GM18499 (cell line): Measurements from ENCODE around the gene ACTR3.
A peak's percentile ranks its signal among the peaks of the same experiment; 100 is the strongest.

Experiments
- ATAC-seq: cut with Tn5 transposase; IDR thresholded peaks from one replicate; pipeline ENCODE4 v1.9.1; 2021; ENCODE audit warnings: moderate number of reproducible peaks; ENCODE audit not compliant: insufficient read depth, unreplicated experiment

The ACTR3 gene

DNA sequence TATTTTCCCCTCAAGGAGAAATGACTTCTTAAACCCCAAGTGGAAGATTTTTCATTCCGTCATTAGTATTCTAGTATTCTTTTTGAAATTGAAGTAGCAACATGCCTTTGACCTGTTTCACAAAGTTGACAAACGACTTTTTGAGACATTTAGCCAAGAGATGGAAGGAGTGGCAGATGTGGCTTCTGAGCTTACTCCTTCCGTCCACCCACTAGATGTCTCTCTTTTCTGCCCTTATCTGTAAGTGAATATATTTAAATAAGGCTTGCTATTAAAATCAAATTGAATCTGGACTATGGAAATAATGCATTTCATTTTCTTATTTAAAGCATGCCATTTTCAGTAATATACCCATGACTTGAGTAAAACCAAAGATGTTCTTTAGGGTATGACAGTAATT, 74.1 kb downstream of the ACTR3 start:
- no peak for ATAC-seq

DNA sequence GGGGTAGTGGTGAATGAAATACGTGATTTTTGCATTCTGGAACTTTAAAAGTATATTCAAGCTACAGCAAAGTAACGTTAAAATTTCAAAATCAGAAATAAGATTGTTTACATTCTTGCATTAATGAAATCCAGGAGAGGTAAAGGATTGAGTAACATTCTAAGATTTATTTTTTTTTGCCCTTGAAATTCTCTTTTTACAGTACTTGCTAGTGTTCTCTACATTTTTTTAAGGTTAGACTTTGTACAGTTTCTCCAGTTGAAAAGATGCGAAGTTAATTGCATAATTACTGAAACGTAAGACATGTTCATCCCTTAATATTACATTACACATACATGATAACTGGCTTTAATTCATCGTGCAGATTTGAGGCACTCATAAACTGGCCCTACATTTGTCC, 74.5 kb downstream of the ACTR3 start:
- no peak for ATAC-seq

DNA sequence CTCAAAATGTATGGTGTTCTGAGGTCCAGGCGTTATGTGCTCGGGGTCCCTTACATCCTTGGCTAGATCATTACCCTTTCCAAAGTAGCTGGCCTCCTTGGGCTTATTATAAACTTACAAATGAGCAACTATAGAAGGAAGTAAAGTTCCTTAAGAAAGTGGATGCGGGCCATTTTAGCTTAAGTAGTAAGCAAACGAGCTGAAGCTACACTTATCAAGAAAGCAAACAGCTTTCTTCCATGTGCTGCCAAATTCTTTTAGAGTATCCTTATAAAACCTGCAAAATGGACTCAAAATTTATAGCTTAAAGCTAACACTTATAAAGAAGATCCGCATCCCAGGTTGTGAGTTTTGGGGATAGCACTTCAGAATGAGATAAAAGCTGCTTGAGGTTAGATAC, 75.3 kb downstream of the ACTR3 start:
- ATAC-seq = no peak

DNA sequence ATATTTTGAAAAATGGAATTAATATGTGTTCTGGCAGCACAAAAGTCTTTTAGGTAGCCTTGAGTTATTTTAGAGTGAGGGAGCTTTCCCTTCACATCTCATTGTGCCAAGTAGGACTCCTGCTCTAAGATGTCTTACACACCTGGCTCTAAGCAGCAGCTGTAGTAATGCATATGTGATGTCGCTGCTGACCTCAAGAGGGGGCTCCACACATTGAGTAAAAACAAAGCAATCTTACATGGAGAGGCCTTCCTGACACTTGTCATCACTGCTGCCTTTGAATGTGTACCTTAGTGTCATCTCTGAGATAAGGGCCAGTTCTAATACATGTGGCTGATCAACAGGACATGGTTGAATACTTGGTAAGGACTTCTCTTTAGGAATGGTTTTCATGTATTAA, 75.8 kb downstream of the ACTR3 start:
- peak; percentile 68 for ATAC-seq

DNA sequence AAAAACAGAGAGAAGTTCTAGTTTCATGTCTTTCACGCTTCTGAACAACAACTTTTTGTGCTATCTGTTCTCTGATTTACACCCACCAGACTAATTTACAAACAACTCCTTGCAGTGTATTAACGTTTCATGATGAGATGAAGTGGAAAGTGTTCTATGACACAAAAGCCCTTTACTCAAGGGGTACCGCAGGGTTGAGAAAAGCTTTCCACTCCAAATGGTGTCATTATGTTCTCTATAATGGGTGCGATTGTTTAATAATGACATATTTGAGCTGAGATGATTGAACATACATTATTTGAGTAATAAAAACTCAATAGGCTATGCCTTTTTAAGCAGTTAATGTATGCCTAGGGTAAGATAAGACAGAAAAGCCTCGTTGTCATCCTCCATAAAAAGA, 76.3 kb downstream of the ACTR3 start:
- no peak for ATAC-seq

DNA sequence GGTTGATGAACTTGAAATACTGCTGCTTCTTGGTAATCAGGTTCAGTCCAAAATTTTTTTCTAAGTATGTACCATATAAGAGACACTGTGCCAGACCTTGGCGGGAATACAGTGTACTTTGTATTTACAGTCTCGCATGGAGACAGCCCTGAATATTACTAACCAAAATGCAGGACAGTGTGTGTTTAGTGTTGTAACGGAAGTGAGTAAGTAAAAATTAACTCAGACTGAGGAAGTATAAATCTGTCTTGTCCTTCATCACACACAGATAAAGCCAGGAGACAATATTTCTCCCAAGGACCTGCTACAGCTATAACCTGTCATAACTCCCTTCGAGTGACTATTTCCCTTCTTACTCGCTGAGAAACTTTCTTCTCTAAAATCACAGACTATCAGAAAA, 76.9 kb downstream of the ACTR3 start:
- no peak for ATAC-seq

DNA sequence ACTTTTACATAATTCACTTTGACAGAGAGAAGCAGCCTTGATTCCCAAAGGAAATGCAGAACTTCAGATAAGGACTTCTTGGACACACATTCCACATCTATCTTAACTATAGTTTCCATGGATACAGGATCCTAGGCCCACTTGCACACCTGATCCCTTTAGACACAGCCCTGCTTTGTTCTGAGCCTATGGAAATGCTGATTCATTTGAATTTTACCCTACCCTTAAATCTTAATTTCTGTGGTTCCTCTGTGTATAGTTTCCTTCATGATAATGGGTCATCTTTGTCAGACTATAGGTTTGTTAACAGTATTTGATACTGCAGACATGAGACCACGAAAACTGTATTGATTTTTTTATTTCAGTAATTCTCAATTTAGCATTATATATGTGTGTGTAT, 77.4 kb downstream of the ACTR3 start:
- no peak for ATAC-seq

DNA sequence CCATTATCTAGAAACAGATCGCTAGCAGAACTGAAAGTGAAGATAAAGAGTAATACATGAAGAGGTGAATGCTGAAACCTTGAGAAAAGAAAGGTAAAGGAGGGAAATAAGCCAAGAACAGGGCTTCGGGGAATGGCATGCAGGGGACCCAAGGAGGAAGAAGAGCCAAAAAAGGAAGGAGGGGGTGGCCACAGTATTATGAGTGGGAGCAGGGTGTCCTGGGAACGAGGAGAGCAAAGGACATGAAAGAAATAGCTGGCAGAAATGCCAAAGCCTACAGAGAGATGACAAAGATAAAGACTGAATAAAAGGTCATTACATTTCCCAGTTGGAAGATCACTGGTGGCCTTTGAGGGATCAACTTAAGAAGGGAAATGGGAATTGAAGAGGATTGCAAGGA, 82.9 kb downstream of the ACTR3 start:
- ATAC-seq = no peak

DNA sequence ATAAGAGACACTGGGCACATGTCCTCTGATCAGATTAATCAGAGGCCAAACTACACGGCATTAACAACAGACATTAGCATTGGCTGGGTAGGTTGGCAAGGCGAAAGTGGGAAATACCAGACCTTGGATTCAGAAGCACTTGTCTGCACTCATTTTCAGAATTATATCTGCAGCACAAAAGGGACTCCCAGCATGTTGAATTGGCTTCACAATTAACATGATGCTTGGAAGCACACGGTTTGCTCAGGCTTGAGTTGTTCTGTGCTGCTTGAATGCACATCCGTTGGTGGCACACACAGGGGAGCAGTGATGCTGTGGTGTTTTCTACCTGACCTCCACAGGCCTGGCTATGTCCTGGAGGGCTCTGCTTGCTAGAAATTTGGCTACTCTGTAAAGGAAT, 83.9 kb downstream of the ACTR3 start:
- no peak for ATAC-seq

DNA sequence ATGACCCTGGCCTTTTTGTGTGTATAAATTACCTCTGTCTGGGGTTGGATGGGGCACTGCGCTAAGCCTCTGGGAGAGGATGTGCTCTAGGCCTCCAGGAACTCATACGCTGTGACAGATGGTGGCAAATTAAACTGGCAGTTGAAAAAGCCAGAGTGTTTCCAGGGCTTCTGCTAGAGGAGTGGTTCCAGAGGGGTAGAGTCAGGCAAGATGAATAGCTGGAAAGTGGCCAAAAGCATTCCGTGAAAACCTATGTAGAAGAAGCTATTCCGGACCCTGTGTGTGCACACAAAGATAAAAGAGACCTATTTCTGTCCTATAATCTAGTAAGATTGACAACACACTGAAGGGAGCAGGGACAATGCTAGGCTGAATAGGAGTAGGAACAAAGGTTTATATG, 84.8 kb downstream of the ACTR3 start:
- no peak for ATAC-seq

DNA sequence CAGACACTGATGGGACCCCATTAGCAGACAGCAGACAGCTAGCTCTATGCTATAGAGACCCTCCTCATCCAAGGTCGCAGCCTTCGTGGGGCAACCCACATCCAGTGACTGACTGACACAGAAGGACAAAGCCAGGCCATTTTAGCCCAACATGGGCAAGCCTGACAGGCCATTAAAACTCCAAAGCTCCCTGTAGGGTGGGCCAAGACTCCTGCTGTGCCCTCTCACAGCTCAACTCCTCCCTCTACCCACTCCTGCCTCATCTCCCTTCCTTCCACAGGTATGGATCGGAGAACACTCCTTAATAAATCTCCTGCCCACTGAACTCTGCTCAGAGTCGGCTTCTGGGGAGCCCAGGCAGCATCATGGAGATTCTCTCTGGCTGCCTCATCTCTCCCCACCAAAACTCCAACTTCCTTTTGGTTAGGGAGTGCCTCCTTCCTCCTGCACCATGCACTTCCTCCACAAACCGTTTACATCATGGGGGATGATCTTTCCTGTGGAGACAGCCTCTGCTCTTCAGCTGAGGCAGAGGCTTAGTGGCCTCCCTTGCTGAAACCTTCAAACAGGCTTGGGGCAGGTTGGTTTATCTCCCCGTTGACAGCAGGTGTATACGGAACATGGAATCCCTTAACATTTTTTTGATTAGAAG, 86.5 kb downstream of the ACTR3 start:
- ATAC-seq = no peak

DNA sequence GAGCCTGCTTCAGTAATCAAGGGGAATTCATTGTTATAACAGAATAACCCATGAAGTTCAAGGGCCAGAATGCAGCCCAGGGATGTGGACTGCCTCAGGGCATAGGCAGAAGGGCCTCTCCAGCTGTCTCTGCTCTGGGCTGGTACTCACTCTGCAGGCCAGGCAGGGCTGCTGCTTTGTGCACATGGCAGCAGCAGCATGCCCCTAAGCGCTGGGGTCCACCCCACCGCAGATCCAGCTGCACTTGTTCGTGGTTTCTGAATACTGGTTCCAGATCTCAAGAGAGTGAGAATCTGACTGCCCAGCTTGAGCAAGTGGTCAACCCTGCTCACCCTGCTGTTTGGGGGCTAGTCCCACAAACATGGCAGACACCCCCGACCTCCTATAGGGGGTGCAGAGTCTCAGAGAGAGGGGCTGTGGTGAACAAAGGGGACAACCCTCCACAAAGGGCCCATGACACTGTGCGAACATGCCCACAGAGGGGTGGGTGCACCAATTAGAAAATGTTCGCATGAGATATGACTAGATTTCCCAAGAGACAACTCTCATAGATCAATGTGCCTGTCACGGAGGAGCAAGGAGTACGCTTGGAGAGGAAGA, 87.3 kb downstream of the ACTR3 start:
- no peak for ATAC-seq

DNA sequence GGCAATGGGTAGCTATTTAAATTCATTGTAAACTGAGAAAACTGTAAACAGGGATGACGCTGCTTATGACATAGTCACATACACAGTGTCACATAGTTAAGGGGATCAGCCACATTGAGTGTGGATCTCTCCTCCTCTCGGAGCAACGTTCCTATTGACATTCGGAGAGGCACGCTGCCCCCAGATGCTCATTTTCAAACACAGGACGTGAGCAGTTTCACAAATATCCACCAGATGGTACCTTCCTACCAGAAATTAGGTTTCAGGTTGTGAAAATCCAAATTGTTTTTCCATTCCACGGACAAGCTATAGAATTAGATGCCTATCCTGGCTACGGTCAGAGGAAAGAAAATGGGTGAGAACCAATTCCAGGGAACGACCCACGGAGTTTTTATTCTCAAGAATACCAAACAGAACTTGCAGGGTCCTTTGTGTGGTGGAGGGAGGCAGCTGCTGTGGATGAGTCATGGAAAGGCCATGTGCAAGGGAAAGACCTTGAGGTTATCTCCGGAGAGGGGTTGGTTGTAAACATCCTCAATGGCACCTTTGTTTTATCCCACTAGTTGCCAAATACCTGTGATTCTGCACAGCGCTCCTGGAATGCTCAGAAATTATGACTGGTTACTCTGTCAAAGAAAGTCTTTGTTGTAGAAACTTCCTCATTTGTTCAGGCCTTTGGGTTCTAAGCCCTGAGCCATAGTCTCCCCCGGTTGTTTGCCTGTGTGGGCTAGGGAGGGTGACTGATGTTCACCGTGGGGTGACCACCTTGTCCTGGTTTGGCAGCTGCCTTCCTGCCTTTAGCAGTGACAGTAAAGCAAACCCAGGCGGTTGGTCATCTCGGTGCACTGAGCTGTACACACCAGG, 88.0 kb downstream of the ACTR3 start:
- ATAC-seq = no peak

DNA sequence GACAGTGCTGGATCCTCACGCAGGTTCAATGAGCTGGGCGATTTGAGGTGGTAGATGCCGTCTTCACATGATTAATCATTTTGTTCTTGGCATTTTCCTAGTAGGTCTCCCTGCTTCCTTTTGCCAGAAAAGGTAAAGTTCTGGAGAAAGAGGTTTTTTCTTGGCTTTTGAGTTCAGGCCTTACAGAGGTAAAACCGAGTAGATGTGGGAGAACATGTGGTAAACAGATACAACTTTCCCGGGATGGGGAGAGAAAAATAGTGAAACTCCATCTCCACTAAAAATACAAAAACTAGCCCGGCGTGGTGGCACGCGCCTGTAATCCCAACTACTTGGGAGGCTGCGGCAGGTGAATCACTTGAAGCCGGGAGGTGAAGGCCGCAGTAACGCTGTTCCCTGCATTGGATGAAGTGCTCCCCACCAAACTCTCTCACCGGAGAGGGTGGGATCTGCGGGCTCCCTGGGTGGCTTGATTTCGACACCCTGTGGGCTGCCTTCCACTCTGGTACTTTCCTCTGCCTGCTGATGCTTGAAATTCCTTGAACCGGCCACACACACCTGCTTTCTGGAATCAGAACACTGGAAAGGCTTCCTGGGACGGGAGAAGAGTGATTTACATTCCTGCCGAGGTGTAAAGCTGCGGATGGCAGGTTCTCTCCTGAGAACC, 88.8 kb downstream of the ACTR3 start:
- ATAC-seq = no peak

DNA sequence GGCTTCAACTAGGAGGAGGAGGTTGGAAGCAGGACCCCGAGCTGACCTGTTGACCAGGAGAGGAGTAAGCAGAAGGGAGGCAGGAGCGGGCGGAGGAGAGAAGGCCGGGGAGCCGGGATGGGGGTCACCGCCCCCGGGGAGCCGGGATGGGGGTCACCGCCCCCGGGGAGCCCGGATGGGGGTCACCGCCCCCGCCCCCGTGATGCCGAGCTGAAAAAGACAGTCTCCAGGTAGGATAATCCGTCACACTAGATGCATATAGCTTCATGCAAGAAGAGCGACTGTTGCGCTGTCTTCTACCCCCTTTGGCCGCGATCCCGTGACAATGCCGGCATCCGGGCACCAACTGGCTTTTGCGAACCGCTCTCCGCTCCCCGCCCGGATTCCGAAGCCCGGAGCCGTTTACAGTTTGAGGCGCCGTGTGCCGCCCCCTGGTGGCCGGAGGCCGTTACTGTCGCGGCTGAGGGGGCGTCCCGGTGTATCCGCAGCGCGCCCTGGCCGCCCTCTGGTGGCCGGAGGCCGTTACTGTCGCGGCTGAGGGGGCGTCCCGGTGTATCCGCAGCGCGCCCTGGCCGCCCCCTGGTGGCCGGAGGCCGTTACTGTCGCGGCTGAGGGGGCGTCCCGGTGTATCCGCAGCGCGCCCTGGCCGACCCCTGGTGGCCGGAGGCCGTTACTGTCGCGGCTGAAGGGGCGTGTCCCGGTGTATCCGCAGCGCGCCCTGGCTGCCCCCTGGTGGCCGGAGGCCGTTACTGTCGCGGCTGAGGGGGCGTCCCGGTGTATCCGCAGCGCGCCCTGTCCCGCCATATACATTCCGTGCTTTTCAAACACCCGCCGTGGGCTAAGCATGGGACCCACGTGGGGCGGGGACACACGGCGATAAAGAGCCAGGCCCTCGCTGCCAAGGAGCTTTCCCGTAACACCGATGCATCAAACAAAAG, 89.6 kb downstream of the ACTR3 start:
- no peak for ATAC-seq

DNA sequence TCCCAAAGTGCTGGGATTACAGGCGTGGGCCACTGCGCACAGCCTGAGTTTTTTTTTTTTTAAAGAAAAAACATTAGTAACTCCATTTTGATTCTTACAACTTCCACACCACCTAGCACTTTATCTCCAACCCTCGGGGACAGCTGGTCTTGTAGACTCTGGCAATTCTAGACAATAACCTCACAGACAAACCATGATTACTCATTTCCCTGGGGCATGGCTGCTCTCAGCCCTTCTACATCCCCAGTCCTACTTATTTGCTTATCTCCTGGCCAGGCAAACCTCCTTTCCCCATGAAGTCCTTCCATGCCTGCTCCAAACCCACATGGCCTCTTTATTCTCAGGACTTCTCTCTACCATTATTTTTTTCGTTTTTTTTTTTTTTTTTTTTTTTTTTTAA, 91.1 kb downstream of the ACTR3 start:
- ATAC-seq = no peak

DNA sequence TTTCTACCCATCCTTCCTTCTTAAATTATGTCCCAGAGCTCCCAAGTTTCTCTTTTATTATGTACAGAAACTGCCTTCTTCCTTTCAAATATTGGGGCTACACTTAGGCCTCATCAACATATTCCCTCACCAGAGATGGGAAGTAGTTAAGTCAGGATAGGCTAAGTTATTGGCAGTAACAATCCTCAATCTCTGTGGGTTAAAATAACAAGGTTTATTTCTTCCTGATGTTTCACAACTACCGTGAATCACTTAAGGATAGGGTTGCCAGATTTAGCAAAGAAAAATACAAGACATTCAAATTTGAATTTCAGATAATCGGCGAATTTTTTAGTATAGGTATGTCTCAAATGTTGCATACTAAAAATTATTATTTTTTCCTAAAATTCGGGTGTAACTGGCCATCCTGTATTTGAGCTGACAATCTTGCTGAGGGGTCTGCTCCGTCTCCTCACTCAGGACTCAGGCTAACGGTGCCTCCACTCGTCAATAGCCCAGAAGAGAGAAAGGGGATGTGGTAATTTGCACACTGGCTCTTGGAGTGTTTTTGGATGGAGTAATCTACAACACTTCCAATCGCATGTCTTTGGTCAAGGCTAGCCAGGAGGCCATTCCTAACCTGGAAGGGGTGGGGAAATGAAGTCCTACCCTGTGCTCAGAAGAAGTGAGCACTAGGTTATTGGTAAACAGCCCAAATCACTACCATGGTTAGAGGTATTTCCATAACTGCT, 91.7 kb downstream of the ACTR3 start:
- no peak for ATAC-seq

DNA sequence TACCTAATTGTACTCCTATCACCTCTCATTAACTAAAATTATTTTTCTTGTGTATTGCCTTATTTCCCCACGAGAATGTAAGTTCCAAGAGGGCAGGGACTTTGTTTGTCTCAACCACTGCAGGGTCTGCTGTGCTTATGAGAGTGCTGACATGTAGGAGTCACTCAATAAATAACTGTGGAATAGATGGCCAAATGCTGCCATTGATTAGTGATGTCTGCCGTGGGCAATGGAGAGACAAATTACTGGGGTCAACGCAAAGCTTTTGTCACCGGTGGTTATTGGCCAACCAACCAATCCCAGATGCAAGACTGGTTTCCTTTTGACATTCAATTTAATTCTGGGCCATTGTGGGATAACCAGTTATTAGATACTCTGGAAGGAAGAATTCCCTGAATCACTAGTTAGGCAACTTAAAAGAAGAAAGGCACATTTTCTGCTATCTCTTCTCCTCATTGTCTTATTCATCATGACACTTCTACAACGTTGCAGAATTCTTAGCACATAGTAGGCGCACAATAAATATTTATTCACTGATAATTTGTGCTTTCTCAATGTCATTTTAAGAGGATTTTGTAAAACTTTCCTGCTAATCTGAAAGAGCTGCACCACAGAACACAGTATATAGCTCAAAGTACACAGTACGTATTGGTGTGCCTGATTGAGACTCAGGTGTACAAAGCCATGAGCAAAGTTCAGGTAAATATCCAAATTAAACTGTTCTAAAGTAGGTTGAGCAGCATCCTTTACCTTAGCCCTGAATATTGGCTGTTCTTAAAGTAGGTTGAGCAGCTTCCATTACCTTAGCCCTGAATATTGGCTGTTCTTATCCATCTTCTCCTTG, 95.9 kb downstream of the ACTR3 start:
- no peak for ATAC-seq
